HCT116 (cell line): ENCODE measurements around the gene CLTC. TPM values are rescaled to one million over a fixed set of nuclear protein-coding genes. Genes with fewer than 3 reads are reported as not detected.
A peak's percentile ranks its signal among the peaks of the same experiment; 100 is the strongest.

ENCODE experiments used
- ATAC-seq: fragments of 200-7000 bp; cut with Tn5 transposase; 2 replicates; pipeline ENCODE4 v1.9.1; 2020; ENCODE audit warnings: mild to moderate bottlenecking, moderate library complexity
- BruUV-seq: library from RNA; stranded (reverse); fragments of 400-500 nt; replicated peaks from 2 replicates; lab custom pipeline; 2021; lab: Mats Ljungman, UMichigan
- CTCF ChIA-PET: fragments of 300-600 bp; sonication (Branson Sonifier 250); formaldehyde crosslinking; loops from one replicate; lab custom pipeline; 2021; ENCODE audit warnings: antibody characterized with exemption; lab: Charles Lee
- POLR2A ChIA-PET: fragments of 300-600, 350-600 bp; sonication (Branson Sonifier 250); formaldehyde crosslinking; loops from one replicate; lab custom pipeline; 2021; ENCODE audit warnings: antibody characterized with exemption; lab: Charles Lee
- RAD21 ChIA-PET, 2 experiments: fragments of 300-600 bp; sonication (Branson Sonifier 250); formaldehyde crosslinking; loops; one replicate each; lab custom pipeline; 2023; ENCODE audit warnings: low total read pairs in 2 of 2; ENCODE audit not compliant: uncharacterized antibody in 2 of 2, unreplicated experiment in 2 of 2, low non-redundant PET in 1 of 2; lab: Charles Lee
- DNase-seq: peaks from one replicate; pipeline ENCODE4 v3.0.0-alpha.2; 2010; ENCODE audit warnings: low read depth, low spot score
- H2AFZ ChIP-seq: fragments of 200-600 bp; shearing (Covaris generic), sonication (generic); 2 replicates; pipeline ENCODE4 v1.6.1; 2017; ENCODE audit warnings: low read depth, mixed run types, mixed read lengths, antibody characterized with exemption, low read length; ENCODE audit not compliant: poor library complexity, severe bottlenecking
- H3K27ac ChIP-seq: 2 replicates; pipeline ENCODE4 v1.5.1; 2012; ENCODE audit warnings: low read depth, low read length
- H3K27me3 ChIP-seq: fragments of 200-600 bp; sonication (generic); 2 replicates; pipeline ENCODE4 v1.6.1; 2016; ENCODE audit warnings: mixed run types, low read length, mixed read lengths; ENCODE audit not compliant: insufficient read depth
- H3K36me3 ChIP-seq, 2 experiments: fragments of 200-500 bp in 1 of 2; fragments of 200-600 bp in 1 of 2; sonication (Bioruptor generic) in 1 of 2; sonication (generic) in 1 of 2; 2 replicates each; pipeline versions ENCODE4 v1.5.1 to v1.6.1; 2014 to 2016; ENCODE audit warnings: low read length in 2 of 2, inconsistent platforms in 1 of 2, mixed read lengths in 1 of 2, mixed run types in 1 of 2; ENCODE audit not compliant: insufficient read depth in 2 of 2, control insufficient read depth in 1 of 2
- H3K4me1 ChIP-seq, 2 experiments: fragments of 200-600 bp in 1 of 2; sonication (generic) in 1 of 2; 2 replicates each; pipeline versions ENCODE4 v1.5.1 to v1.6.1; 2012 to 2017; ENCODE audit warnings: low read length in 2 of 2, inconsistent platforms in 1 of 2, mild to moderate bottlenecking in 1 of 2, mixed read lengths in 1 of 2, mixed run types in 1 of 2, moderate library complexity in 1 of 2; ENCODE audit not compliant: insufficient read depth in 2 of 2, control insufficient read depth in 1 of 2
- H3K4me2 ChIP-seq: fragments of 200-600 bp; sonication (generic); 2 replicates; pipeline ENCODE4 v1.6.1; 2017; ENCODE audit warnings: mixed run types, low read length, mixed read lengths
- H3K4me3 ChIP-seq, 2 experiments: fragments of 200-600 bp in 1 of 2; sonication (generic) in 1 of 2; replicated peaks in 1 of 2; 2 replicates each; pipeline ENCODE4 v1.5.1; 2011 to 2016; ENCODE audit warnings: low read length in 2 of 2, control low read depth in 1 of 2, low read depth in 1 of 2, mild to moderate bottlenecking in 1 of 2, mixed read lengths in 1 of 2, mixed run types in 1 of 2
- H3K79me2 ChIP-seq: fragments of 200-600 bp; sonication (generic); 2 replicates; pipeline ENCODE4 v1.6.1; 2017; ENCODE audit warnings: mild to moderate bottlenecking, mixed run types, low read length, moderate library complexity, mixed read lengths; ENCODE audit not compliant: insufficient read depth
- H3K9ac ChIP-seq: fragments of 200-600 bp; sonication (generic); 2 replicates; pipeline ENCODE4 v1.6.1; 2016; ENCODE audit warnings: low read length, mixed read lengths
- H3K9me2 ChIP-seq: fragments of 200-600 bp; sonication (generic), shearing (Covaris generic); 2 replicates; pipeline ENCODE4 v1.6.1; 2017; ENCODE audit warnings: mixed run types, mild to moderate bottlenecking, moderate library complexity; ENCODE audit not compliant: insufficient read depth
- H3K9me3 ChIP-seq, 2 experiments: fragments of 200-500 bp in 1 of 2; fragments of 200-600 bp in 1 of 2; sonication (Bioruptor generic) in 1 of 2; sonication (generic) in 1 of 2; 2 replicates each; pipeline ENCODE4 v1.6.1; 2014 to 2017; ENCODE audit warnings: low read length in 2 of 2, mixed read lengths in 2 of 2, inconsistent platforms in 1 of 2, low read depth in 1 of 2, mild to moderate bottlenecking in 1 of 2, mixed run types in 1 of 2, moderate library complexity in 1 of 2; ENCODE audit not compliant: control insufficient read depth in 1 of 2, insufficient read depth in 1 of 2
- H4K20me1 ChIP-seq: fragments of 200-600 bp; sonication (generic), shearing (Covaris generic); 2 replicates; pipeline ENCODE4 v1.6.1; 2017; ENCODE audit warnings: mixed run types, mild to moderate bottlenecking, moderate library complexity; ENCODE audit not compliant: insufficient read depth
- ATF3 ChIP-seq: IDR thresholded peaks from 2 replicates; pipeline ENCODE4 v1.6.1; 2012
- CEBPB ChIP-seq: IDR thresholded peaks from 2 replicates; pipeline ENCODE4 v1.6.1; 2012; ENCODE audit warnings: low read depth
- CTCF ChIP-seq, 3 experiments: fragments of 200-600 bp in 1 of 3; sonication (generic) in 1 of 3; IDR thresholded peaks in 2 of 3; conservative IDR thresholded peaks in 1 of 3; 2 replicates each; pipeline ENCODE4 v1.5.1; 2012 to 2017; ENCODE audit warnings: low read depth in 2 of 3, low read length in 2 of 3, antibody characterized with exemption in 1 of 3, borderline replicate concordance in 1 of 3, control low read depth in 1 of 3, mild to moderate bottlenecking in 1 of 3, mixed read lengths in 1 of 3, mixed run types in 1 of 3, moderate library complexity in 1 of 3; ENCODE audit not compliant: insufficient read depth in 1 of 3
- ELF1 ChIP-seq: IDR thresholded peaks from 2 replicates; pipeline ENCODE4 v1.6.1; 2012; ENCODE audit warnings: low read depth, borderline replicate concordance
- EZH2 ChIP-seq: fragments of 200-600 bp; sonication (generic); IDR thresholded peaks from 2 replicates; pipeline ENCODE4 v1.6.1; 2017; ENCODE audit warnings: antibody characterized with exemption, mixed run types
- JUND ChIP-seq: IDR thresholded peaks from 2 replicates; pipeline ENCODE4 v1.6.1; 2012
- RAD21 ChIP-seq: IDR thresholded peaks from 2 replicates; pipeline ENCODE4 v1.6.1; 2012; ENCODE audit warnings: low read depth, mild to moderate bottlenecking
- REST ChIP-seq: IDR thresholded peaks from 2 replicates; pipeline ENCODE4 v1.6.1; 2012; ENCODE audit warnings: low read depth
- SIN3A ChIP-seq: IDR thresholded peaks from 2 replicates; pipeline ENCODE4 v1.6.1; 2012; ENCODE audit warnings: low read depth
- SP1 ChIP-seq: IDR thresholded peaks from 2 replicates; pipeline ENCODE4 v1.6.1; 2012; ENCODE audit warnings: low read depth
- SRF ChIP-seq: IDR thresholded peaks from 2 replicates; pipeline ENCODE4 v1.6.1; 2012; ENCODE audit warnings: low read depth
- YY1 ChIP-seq: IDR thresholded peaks from 2 replicates; pipeline ENCODE4 v1.6.1; 2011; ENCODE audit warnings: low read length, low read depth, moderate library complexity, mild to moderate bottlenecking; ENCODE audit not compliant: insufficient replicate concordance; ENCODE audit errors: extremely low read depth
- intact Hi-C: fragments of 100-400 bp; cut with micrococcal nuclease; formaldehyde crosslinking; loops from 2 replicates; pipeline ENCODE4 v1.10.0; 2022
- total RNA-seq: library from RNA; stranded (reverse); gene quantifications from one replicate; pipeline ENCODE4 v1.2.1, GENCODE V29; 2021; ENCODE audit not compliant: unreplicated experiment

The CLTC gene
- total RNA-seq, 1 experiment from 2014 or later, result 351 TPM

GRCh38 chr17:59617156-59617732, 2.5 kb upstream of the CLTC start:
- CTCF ChIA-PET, result no interaction called here
- POLR2A ChIA-PET, result interaction anchor here (1.0 kb wide), 1 partner anchor 8 kb away, joined by 3 read pairs; no protein-coding TSS in a partner anchor
- peak overlapping the region; percentile 82; the same call in 1 of the 2 replicates for H3K4me2 ChIP-seq
- no peaks in the 10 kb centered on the region for H3K9me3 ChIP-seq
- H3K27me3 ChIP-seq, result no peaks in the 10 kb centered on the region
- DNase-seq (no peak), ATAC-seq (no peak)
- H3K9ac ChIP-seq, result peak overlapping the region; percentile 98; the same call in 1 of the 2 replicates
- TF ChIP-seq SP1, result no peak
- no peak for TF ChIP-seq JUND
- TF ChIP-seq YY1, result no peak
- TF ChIP-seq SRF, result no peak
- no peak for TF ChIP-seq ELF1
- no peak for TF ChIP-seq SIN3A
- no peak for TF ChIP-seq REST
- no peak for TF ChIP-seq RAD21
- no peak for TF ChIP-seq CEBPB
- no peak for TF ChIP-seq EZH2
- no peak for TF ChIP-seq CTCF (IDR thresholded peaks at IDR 0.05 in 2 of 3, conservative IDR thresholded peaks at IDR 0.05 in 1 of 3; ENCODE audit: borderline replicate concordance in 1 of 3, insufficient read depth in 1 of 3, low read depth in 2 of 3, low read length in 2 of 3)
- TF ChIP-seq ATF3, result no peak
- no peaks in the 10 kb centered on the region for H3K9me2 ChIP-seq
- peak overlapping the region; percentile 94; the same call in 1 of the 2 replicates for H3K27ac ChIP-seq
- H3K36me3 ChIP-seq, result peaks cover 5 to 6% of the 10 kb centered on the region in 2 experiments; a peak in 2 of 4 replicates
- no TSS peak for BruUV-seq
- peaks cover 15% of the 10 kb centered on the region; the same call in 1 of the 2 replicates for H4K20me1 ChIP-seq
- H3K4me1 ChIP-seq, result peaks cover 19 to 32% of the 10 kb centered on the region in 2 experiments
- no peak overlapping the region for H2AFZ ChIP-seq
- RAD21 ChIA-PET, result no interaction called here
- H3K79me2 ChIP-seq, result peaks cover 41% of the 10 kb centered on the region
- intact Hi-C loops, result no loop called here
- no peak overlapping the region; a peak in 1 of 4 replicates for H3K4me3 ChIP-seq
